ENCODE data around the gene KLHL29. TPM values are rescaled to one million over a fixed set of nuclear protein-coding genes. Genes with fewer than 3 reads are reported as not detected.

KLHL29 gene
- total RNA-seq, 1 experiment from 2014 or later = 43.1 TPM

- DNase-seq (ENCODE audit: unreplicated experiment) = no peak
- no peak for TF ChIP-seq CTCF (IDR thresholded peaks at IDR 0.05; ENCODE audit: unreplicated experiment)
- CTCF ChIA-PET = no interaction called here
- no peaks in the 10 kb centered on the region for H3K9me3 Mint-ChIP-seq (ENCODE audit: unreplicated experiment)
- H3K27ac Mint-ChIP-seq (ENCODE audit: low read depth, unreplicated experiment) = no peak overlapping the region
- H3K27me3 Mint-ChIP-seq (ENCODE audit: insufficient read depth, unreplicated experiment) = no peaks in the 10 kb centered on the region
- peaks cover 8% of the 10 kb centered on the region for H3K36me3 Mint-ChIP-seq (ENCODE audit: insufficient read depth, unreplicated experiment)
- intact Hi-C loops (cut with micrococcal nuclease) = no loop called here
- POLR2A ChIA-PET = no interaction called here
- BruUV-seq (replicated peaks) = no TSS peak
- H3K4me1 Mint-ChIP-seq (ENCODE audit: insufficient read depth, unreplicated experiment) = peaks cover 13% of the 10 kb centered on the region
- no peak overlapping the region for H3K4me3 Mint-ChIP-seq (ENCODE audit: unreplicated experiment)
These were observed 144.7 kb downstream of the KLHL29 start for GRCh38 chr2:23529659-23530058.

- no peak for DNase-seq (ENCODE audit: unreplicated experiment)
- H3K27ac Mint-ChIP-seq (ENCODE audit: low read depth, unreplicated experiment) = no peak overlapping the region
- H3K4me1 Mint-ChIP-seq (ENCODE audit: insufficient read depth, unreplicated experiment) = peaks cover 16% of the 10 kb centered on the region
- CTCF ChIA-PET = no interaction called here
- intact Hi-C loops (cut with micrococcal nuclease) = no loop called here
- no peaks in the 10 kb centered on the region for H3K9me3 Mint-ChIP-seq (ENCODE audit: unreplicated experiment)
- POLR2A ChIA-PET = interaction anchor here (0.6 kb wide), 1 partner anchor 1039 kb away, joined by 3 read pairs; no protein-coding TSS in a partner anchor
- peaks cover 8% of the 10 kb centered on the region for H3K36me3 Mint-ChIP-seq (ENCODE audit: insufficient read depth, unreplicated experiment)
- no peak for TF ChIP-seq CTCF (IDR thresholded peaks at IDR 0.05; ENCODE audit: unreplicated experiment)
- no TSS peak for BruUV-seq (replicated peaks)
- H3K4me3 Mint-ChIP-seq (ENCODE audit: unreplicated experiment) = no peak overlapping the region
- H3K27me3 Mint-ChIP-seq (ENCODE audit: insufficient read depth, unreplicated experiment) = no peaks in the 10 kb centered on the region
These were observed 145.4 kb downstream of the KLHL29 start for GRCh38 chr2:23530206-23530908.

- no peaks in the 10 kb centered on the region for H3K27me3 Mint-ChIP-seq (ENCODE audit: insufficient read depth, unreplicated experiment)
- intact Hi-C loops (cut with micrococcal nuclease) = no loop called here
- peaks cover 8% of the 10 kb centered on the region for H3K36me3 Mint-ChIP-seq (ENCODE audit: insufficient read depth, unreplicated experiment)
- POLR2A ChIA-PET = no interaction called here
- no peak overlapping the region for H3K4me3 Mint-ChIP-seq (ENCODE audit: unreplicated experiment)
- peaks cover 18% of the 10 kb centered on the region for H3K4me1 Mint-ChIP-seq (ENCODE audit: insufficient read depth, unreplicated experiment)
- CTCF ChIA-PET = interaction anchor here (0.7 kb wide), 1 partner anchor 67 kb away, joined by 3 read pairs; no protein-coding TSS in a partner anchor
- no peak overlapping the region for H3K27ac Mint-ChIP-seq (ENCODE audit: low read depth, unreplicated experiment)
- no peak for TF ChIP-seq CTCF (IDR thresholded peaks at IDR 0.05; ENCODE audit: unreplicated experiment)
- BruUV-seq (replicated peaks) = no TSS peak
- no peak for DNase-seq (ENCODE audit: unreplicated experiment)
- H3K9me3 Mint-ChIP-seq (ENCODE audit: unreplicated experiment) = no peaks in the 10 kb centered on the region
These were observed 145.9 kb downstream of the KLHL29 start for GRCh38 chr2:23530909-23531276.

GRCh38 chr2:23531280-23531679 is 146.3 kb downstream of the KLHL29 start:
- Mint-ChIP-seq H3K27ac (ENCODE audit: low read depth, unreplicated experiment) (no peak overlapping the region), H3K4me1 (ENCODE audit: insufficient read depth, unreplicated experiment) (peaks cover 15% of the 10 kb centered on the region), H3K27me3 (ENCODE audit: insufficient read depth, unreplicated experiment) (no peaks in the 10 kb centered on the region), H3K36me3 (ENCODE audit: insufficient read depth, unreplicated experiment) (peaks cover 8% of the 10 kb centered on the region), H3K4me3 (ENCODE audit: unreplicated experiment) (no peak overlapping the region), H3K9me3 (ENCODE audit: unreplicated experiment) (no peaks in the 10 kb centered on the region)
- no TSS peak for BruUV-seq (replicated peaks)
- TF ChIP-seq CTCF (IDR thresholded peaks at IDR 0.05; ENCODE audit: unreplicated experiment) = no peak
- DNase-seq (ENCODE audit: unreplicated experiment) = no peak
- ChIA-PET CTCF (interaction anchor here (0.7 kb wide), 1 partner anchor 67 kb away, joined by 3 read pairs; no protein-coding TSS in a partner anchor), POLR2A (no interaction called here)
- intact Hi-C loops (cut with micrococcal nuclease) = no loop called here
